Measurements from ENCODE around the gene TBC1D5. TPM values are rescaled to one million over a fixed set of nuclear protein-coding genes. Genes with fewer than 3 reads are reported as not detected.

Gene TBC1D5
- total RNA-seq, 2 donors from 2014 or later, result 68.8 to 77.7 TPM

GRCh38 chr3:17307887-17308286 is 434.5 kb downstream of the TBC1D5 start:
- no peak overlapping the region for H3K4me3 Mint-ChIP-seq
- H3K4me1 Mint-ChIP-seq, result peaks cover 3% of the 10 kb centered on the region
- peak; percentile 52 for DNase-seq
- TF ChIP-seq CTCF (conservative IDR thresholded peaks at IDR 0.05), result peak; percentile 44
- Histone ChIP-seq H3K9me3 (ENCODE audit: control insufficient read depth, low read length) (no peaks in the 10 kb centered on the region), H3K36me3 (ENCODE audit: control insufficient read depth, insufficient read depth, low read length) (peaks cover 6% of the 10 kb centered on the region), H3K27ac (ENCODE audit: low read depth, low read length) (no peak overlapping the region), H3K4me3 (ENCODE audit: low read length) (no peak overlapping the region), H3K4me1 (ENCODE audit: control insufficient read depth, insufficient read depth, low read length) (no peaks in the 10 kb centered on the region), H3K9ac (ENCODE audit: extremely low read depth, low read length, poor library complexity, severe bottlenecking) (no peak overlapping the region), H3K27me3 (ENCODE audit: control insufficient read depth, insufficient read depth, low read length, poor library complexity, severe bottlenecking) (no peaks in the 10 kb centered on the region)
- no peaks in the 10 kb centered on the region for H3K36me3 Mint-ChIP-seq (ENCODE audit: low read depth)
- no peaks in the 10 kb centered on the region for H3K27me3 Mint-ChIP-seq (ENCODE audit: insufficient read depth)
- WGBS, 2 experiments (ENCODE audit: insufficient coverage in 1 of 2, insufficient read length in 1 of 2), result 86 to 100% methylated on average over 1 to 5 of the region's 5 CpGs
- H3K27ac Mint-ChIP-seq, result no peak overlapping the region
- H3K9me3 Mint-ChIP-seq, result no peaks in the 10 kb centered on the region

GRCh38 chr3:17307482-17307881 is 434.9 kb downstream of the TBC1D5 start:
- Histone ChIP-seq H3K9me3 (ENCODE audit: control insufficient read depth, low read length) (no peaks in the 10 kb centered on the region), H3K4me1 (ENCODE audit: control insufficient read depth, insufficient read depth, low read length) (no peaks in the 10 kb centered on the region), H3K27me3 (ENCODE audit: control insufficient read depth, insufficient read depth, low read length, poor library complexity, severe bottlenecking) (no peaks in the 10 kb centered on the region), H3K36me3 (ENCODE audit: control insufficient read depth, insufficient read depth, low read length) (peaks cover 6% of the 10 kb centered on the region), H3K9ac (ENCODE audit: extremely low read depth, low read length, poor library complexity, severe bottlenecking) (no peak overlapping the region), H3K4me3 (ENCODE audit: low read length) (no peak overlapping the region), H3K27ac (ENCODE audit: low read depth, low read length) (no peak overlapping the region)
- H3K27ac Mint-ChIP-seq, result no peak overlapping the region
- no peak overlapping the region for H3K4me3 Mint-ChIP-seq
- no peak for TF ChIP-seq CTCF (conservative IDR thresholded peaks at IDR 0.05)
- H3K9me3 Mint-ChIP-seq, result no peaks in the 10 kb centered on the region
- no CpG with 5 or more reads among the region's 1 CpG for WGBS, 2 experiments (ENCODE audit: insufficient coverage in 1 of 2, insufficient read length in 1 of 2)
- H3K4me1 Mint-ChIP-seq, result peaks cover 3% of the 10 kb centered on the region
- H3K27me3 Mint-ChIP-seq (ENCODE audit: insufficient read depth), result no peaks in the 10 kb centered on the region
- no peaks in the 10 kb centered on the region for H3K36me3 Mint-ChIP-seq (ENCODE audit: low read depth)
- no peak for DNase-seq

- H3K9me3 Mint-ChIP-seq, result no peaks in the 10 kb centered on the region
- Histone ChIP-seq H3K9ac (ENCODE audit: extremely low read depth, low read length, poor library complexity, severe bottlenecking) (no peak overlapping the region), H3K27ac (ENCODE audit: low read depth, low read length) (no peak overlapping the region), H3K4me3 (ENCODE audit: low read length) (no peak overlapping the region), H3K4me1 (ENCODE audit: control insufficient read depth, insufficient read depth, low read length) (no peaks in the 10 kb centered on the region), H3K27me3 (ENCODE audit: control insufficient read depth, insufficient read depth, low read length, poor library complexity, severe bottlenecking) (no peaks in the 10 kb centered on the region), H3K9me3 (ENCODE audit: control insufficient read depth, low read length) (no peaks in the 10 kb centered on the region), H3K36me3 (ENCODE audit: control insufficient read depth, insufficient read depth, low read length) (peaks cover 6% of the 10 kb centered on the region)
- H3K4me3 Mint-ChIP-seq, result no peak overlapping the region
- H3K27me3 Mint-ChIP-seq (ENCODE audit: insufficient read depth), result no peaks in the 10 kb centered on the region
- TF ChIP-seq CTCF (conservative IDR thresholded peaks at IDR 0.05), result no peak
- no peak for DNase-seq
- peaks cover 3% of the 10 kb centered on the region for H3K36me3 Mint-ChIP-seq (ENCODE audit: low read depth)
- no peak overlapping the region for H3K27ac Mint-ChIP-seq
- WGBS, 2 experiments (ENCODE audit: insufficient coverage in 1 of 2, insufficient read length in 1 of 2), result 38 to 47% methylated on average over 1 of the region's 1 CpG
- peaks cover 2% of the 10 kb centered on the region for H3K4me1 Mint-ChIP-seq
Measured at GRCh38 chr3:17304969-17305368, 437.5 kb downstream of the TBC1D5 start.
